Heart left ventricle (tissue), 16 donors: ENCODE measurements around the gene NDUFAF8. TPM values are rescaled to one million over a fixed set of nuclear protein-coding genes. Genes with fewer than 3 reads are reported as not detected.

Experiments
- ATAC-seq, 4 donors: fragments of 200-7000 bp; cut with Tn5 transposase; one replicate each; pipeline ENCODE4 v1.9.1; 2020 to 2022; ENCODE audit warnings: moderate library complexity in 4 of 4, mild to moderate bottlenecking in 3 of 4, moderate number of reproducible peaks in 1 of 4
- DNase-seq, 5 donors: peaks; one replicate each; pipeline ENCODE4 v3.0.0-alpha.2; 2020
- H3K27ac ChIP-seq, 12 donors: fragments of 200-600 bp; sonication (generic) in 4 of 12; one replicate each; pipeline versions ENCODE4 v1.5.0 to v1.8.0; 2016 to 2022; ENCODE audit warnings: mild to moderate bottlenecking in 2 of 12
- H3K27me3 ChIP-seq, 9 donors: fragments of 200-600 bp; sonication (generic) in 2 of 9; one replicate each; pipeline versions ENCODE4 v1.5.1 to v1.8.0; 2016 to 2022; ENCODE audit warnings: mild to moderate bottlenecking in 3 of 9
- H3K36me3 ChIP-seq, 9 donors: fragments of 200-600 bp; sonication (generic) in 2 of 9; one replicate each; pipeline versions ENCODE4 v1.5.0 to v1.8.0; 2018 to 2022; ENCODE audit warnings: mild to moderate bottlenecking in 2 of 9
- H3K4me1 ChIP-seq, 12 donors: fragments of 200-600 bp; sonication (generic) in 4 of 12; one replicate each; pipeline versions ENCODE4 v1.5.0 to v1.8.0; 2016 to 2022; ENCODE audit warnings: mild to moderate bottlenecking in 3 of 12
- H3K4me3 ChIP-seq, 12 donors: fragments of 200-600 bp; sonication (generic) in 4 of 12; one replicate each; pipeline versions ENCODE4 v1.5.0 to v1.8.0; 2017 to 2022; ENCODE audit warnings: mild to moderate bottlenecking in 9 of 12, moderate library complexity in 4 of 12
- H3K9me3 ChIP-seq, 12 donors: fragments of 200-600 bp; sonication (generic) in 4 of 12; one replicate each; pipeline versions ENCODE4 v1.5.0 to v1.8.0; 2016 to 2022; ENCODE audit warnings: mild to moderate bottlenecking in 1 of 12
- CTCF ChIP-seq, 12 donors: fragments of 200-600 bp; sonication (generic) in 4 of 12; IDR thresholded peaks; one replicate each; pipeline versions ENCODE4 v1.5.0 to v1.8.0; 2018 to 2022; ENCODE audit warnings: antibody characterized with exemption in 12 of 12, mild to moderate bottlenecking in 5 of 12
- POLR2A ChIP-seq, 2 donors: fragments of 450-650 bp; IDR thresholded peaks; one replicate each; pipeline ENCODE4 v1.6.1; 2017; ENCODE audit warnings: antibody characterized with exemption in 2 of 2, mild to moderate bottlenecking in 2 of 2, moderate library complexity in 2 of 2
- WGBS, 4 donors: extraction: QIAGEN DNeasy Blood & Tissue Kit in 2 of 4; methylation state at CpG; one replicate each; pipeline versions ENCODE4 v1.1.5 to v1.1.7; 2013 to 2018; 5-methylcytosine and 5-hydroxymethylcytosine counted together
- intact Hi-C, 10 donors: fragments of 100-400 bp; cut with DNase I; formaldehyde crosslinking; loops; one replicate each; pipeline versions ENCODE4 v1.11.1 to v1.14.2; 2022
- polyA plus RNA-seq, 2 donors: library from polyadenylated mRNA; stranded (reverse); fragments of 200-250 nt; gene quantifications; one replicate each; pipeline ENCODE4 v1.2.3, GENCODE V29; 2013
- total RNA-seq, 9 donors: library from RNA; depleted of rRNA in 2 of 9; stranded (reverse); fragments of >200 nt in 2 of 9; fragmentation: NEBNext Ultra II Directional in 3 of 9; extraction: Animal tissue kit (Norgen Biotek cat#: 25700) in 3 of 9; gene quantifications; one replicate each; pipeline versions ENCODE4 v1.1.0 to v1.2.4, GENCODE V29; 2016 to 2023
- donor health status: ischemic (EF 13 %, LVEDD 7.1; RV severe dilation, severe dysfunction).
- donor health status: healthy with polysubstance abuse.
- donor health status: DM: no; HTN: yes; CAD: no.
- donor health status: DM: no; HTN: no; CAD: no.
- donor health status: ischemic (EF 25% LVEDD 6.9; RV normal size, moderate dysfunction).
- donor health status: ischemic (EF 25% LVEDD 5.7; RV mildly dilated, moderate dysfunction).
- donor health status: healthy.
- donor health status: DM: yes; HTN: yes; CAD: no.
- donor health status: ischemic (EF 35%, LVEDD 5.7; RV mildly dilated, moderate dysfunction).
- donor health status: nonischemic (EF 11% LVEDD 7.7; RV severe dilation, severe dysfunction).
- donor health status: DM: yes; HTN: yes; CAD: no.
- donor health status: PGD.
- donor health status: ischemic (EF 29% LVEDD 5.4; RV normal size, mild dysfunction).
- donor health status: nonischemic (EF 23%, LVEDD 6.1; RV moderate dilation, normal function).

The NDUFAF8 gene
- total and polyA plus RNA-seq, 11 donors: 26.7 to 77.1 (median 50.2) TPM

DNA sequence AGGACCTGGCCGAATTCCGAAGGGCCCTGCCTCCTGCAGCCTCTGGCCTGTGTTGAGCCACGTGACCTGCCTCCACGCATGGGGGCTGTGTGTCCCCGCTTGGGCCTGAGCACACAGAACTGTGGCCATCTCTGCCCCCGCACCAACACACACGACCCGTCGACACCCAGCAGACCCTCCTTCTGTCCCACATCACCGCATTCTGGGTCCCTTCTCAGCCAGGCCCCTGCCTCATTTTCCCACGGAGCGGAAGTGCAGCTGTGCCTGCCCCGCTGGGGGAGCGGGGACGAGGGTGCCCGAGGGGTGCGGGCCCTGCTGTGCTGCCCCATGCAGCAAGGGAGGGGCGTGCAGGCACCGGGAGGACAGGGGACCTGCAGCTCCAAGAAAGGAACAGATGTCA is 18.4 kb downstream of the NDUFAF8 start:
- intact Hi-C loops: loop anchor here in 3 of 10 donors (5.0 to 10.0 kb wide), 3 partner anchors 35 to 347 kb away; no protein-coding TSS in a partner anchor
- H3K36me3 ChIP-seq: peaks cover 0 to 72% (median 40%) of the 10 kb centered on the region in 9 donors
- H3K27ac ChIP-seq: no peak overlapping the region
- TF ChIP-seq CTCF (IDR thresholded peaks at IDR 0.05): no peak
- 95 to 96% (median 95%) methylated on average over 19 of the region's 19 CpGs for WGBS, 4 donors
- no peaks in the 10 kb centered on the region for H3K27me3 ChIP-seq
- DNase-seq (no peak), ATAC-seq (no peak)
- peaks cover 3 to 18% (median 13%) of the 10 kb centered on the region in 12 donors for H3K4me1 ChIP-seq
- no peaks in the 10 kb centered on the region for H3K9me3 ChIP-seq
- H3K4me3 ChIP-seq: no peak overlapping the region

GRCh38 chr17:81258292-81258691 is 19.2 kb downstream of the NDUFAF8 start:
- Histone ChIP-seq H3K4me3 (no peak overlapping the region), H3K36me3 (peaks cover 0 to 73% (median 40%) of the 10 kb centered on the region in 9 donors), H3K4me1 (peaks cover 3 to 18% (median 13%) of the 10 kb centered on the region in 12 donors), H3K9me3 (no peaks in the 10 kb centered on the region), H3K27ac (no peak overlapping the region), H3K27me3 (no peaks in the 10 kb centered on the region)
- DNase-seq (no peak), ATAC-seq (no peak)
- intact Hi-C loops: loop anchor here in 3 of 10 donors (5.0 to 10.0 kb wide), 3 partner anchors 34 to 347 kb away; no protein-coding TSS in a partner anchor
- 80 to 89% (median 89%) methylated on average over 3 to 20 of the region's 20 CpGs for WGBS, 4 donors
- TF ChIP-seq POLR2A (IDR thresholded peaks at IDR 0.05) (no peak), CTCF (IDR thresholded peaks at IDR 0.05) (no peak)

- intact Hi-C loops: loop anchor here in 3 of 10 donors (5.0 to 10.0 kb wide), 3 partner anchors 33 to 346 kb away; no protein-coding TSS in a partner anchor
- Histone ChIP-seq H3K27me3 (no peaks in the 10 kb centered on the region), H3K9me3 (no peaks in the 10 kb centered on the region), H3K27ac (no peak overlapping the region), H3K36me3 (peaks cover 0 to 82% (median 47%) of the 10 kb centered on the region in 9 donors), H3K4me3 (no peak overlapping the region), H3K4me1 (peaks cover 3 to 18% (median 13%) of the 10 kb centered on the region in 12 donors)
- ATAC-seq: no peak
- TF ChIP-seq POLR2A (IDR thresholded peaks at IDR 0.05) (no peak), CTCF (IDR thresholded peaks at IDR 0.05) (no peak)
- WGBS, 4 donors: 93 to 96% (median 94%) methylated on average over 18 to 23 of the region's 23 CpGs
- no peak for DNase-seq
Measured at GRCh38 chr17:81259058-81259605, 20.0 kb downstream of the NDUFAF8 start.

DNA sequence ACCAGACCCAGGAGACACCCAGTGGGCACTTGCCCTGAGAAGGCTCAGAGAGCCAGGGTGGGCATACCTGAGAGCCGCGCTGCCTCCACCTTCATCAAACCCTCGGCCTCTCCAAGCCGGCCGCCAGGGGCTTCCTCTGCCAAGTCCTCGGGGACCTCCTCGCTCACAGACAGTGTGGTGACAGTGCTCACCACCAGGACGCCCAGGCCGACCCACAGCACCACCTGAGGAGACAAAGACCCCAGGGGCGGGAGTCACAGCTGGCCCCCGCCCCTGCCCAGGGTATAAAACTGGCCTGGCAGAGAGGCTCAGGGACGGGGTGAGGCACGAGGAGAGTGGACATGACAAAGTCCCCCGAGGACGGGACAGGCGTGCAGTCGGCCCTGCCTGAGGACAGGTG is 21.1 kb downstream of the NDUFAF8 start:
- intact Hi-C loops: no loop called here
- DNase-seq: no peak
- Histone ChIP-seq H3K27ac (no peak overlapping the region), H3K27me3 (no peaks in the 10 kb centered on the region), H3K4me1 (peaks cover 2 to 12% (median 5%) of the 10 kb centered on the region in 12 donors), H3K9me3 (no peaks in the 10 kb centered on the region), H3K4me3 (no peak overlapping the region), H3K36me3 (peaks cover 0 to 91% (median 53%) of the 10 kb centered on the region in 9 donors)
- ATAC-seq: no peak
- TF ChIP-seq POLR2A (IDR thresholded peaks at IDR 0.05) (no peak), CTCF (IDR thresholded peaks at IDR 0.05) (no peak)
- 94 to 96% (median 95%) methylated on average over 7 to 17 of the region's 17 CpGs for WGBS, 4 donors
